ENCODE measurements around the gene MFSD2B.

DNA sequence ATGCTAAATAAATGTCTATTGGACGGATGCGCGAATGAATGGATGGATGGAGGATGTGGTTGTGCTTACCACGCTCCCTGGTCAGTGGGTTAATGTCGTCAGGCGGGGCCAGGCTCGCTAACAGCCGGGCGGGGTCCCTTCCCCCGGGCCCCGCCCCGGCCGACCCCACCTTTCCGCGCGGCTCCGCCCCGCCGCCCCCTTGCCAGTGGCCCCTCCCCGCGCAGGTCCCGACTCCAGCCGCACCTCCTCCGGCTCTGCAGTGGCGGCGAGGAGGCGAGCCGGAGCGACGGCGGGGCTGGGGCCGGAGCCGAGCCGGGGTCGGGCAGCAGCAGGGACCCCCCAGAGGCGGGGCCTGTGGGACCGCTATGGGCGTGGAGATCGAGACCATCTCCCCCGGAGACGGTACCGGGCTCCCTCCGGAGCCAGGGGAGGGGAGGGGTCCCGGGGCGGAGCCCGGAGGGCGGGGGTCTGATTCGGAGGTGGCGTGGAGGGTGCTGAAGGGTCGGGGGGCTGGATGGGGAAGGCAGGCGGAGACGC is 39.7 kb downstream of the MFSD2B start, which contains the start of gene FKBP1B:
- TF ChIP-seq, protein P1, sequence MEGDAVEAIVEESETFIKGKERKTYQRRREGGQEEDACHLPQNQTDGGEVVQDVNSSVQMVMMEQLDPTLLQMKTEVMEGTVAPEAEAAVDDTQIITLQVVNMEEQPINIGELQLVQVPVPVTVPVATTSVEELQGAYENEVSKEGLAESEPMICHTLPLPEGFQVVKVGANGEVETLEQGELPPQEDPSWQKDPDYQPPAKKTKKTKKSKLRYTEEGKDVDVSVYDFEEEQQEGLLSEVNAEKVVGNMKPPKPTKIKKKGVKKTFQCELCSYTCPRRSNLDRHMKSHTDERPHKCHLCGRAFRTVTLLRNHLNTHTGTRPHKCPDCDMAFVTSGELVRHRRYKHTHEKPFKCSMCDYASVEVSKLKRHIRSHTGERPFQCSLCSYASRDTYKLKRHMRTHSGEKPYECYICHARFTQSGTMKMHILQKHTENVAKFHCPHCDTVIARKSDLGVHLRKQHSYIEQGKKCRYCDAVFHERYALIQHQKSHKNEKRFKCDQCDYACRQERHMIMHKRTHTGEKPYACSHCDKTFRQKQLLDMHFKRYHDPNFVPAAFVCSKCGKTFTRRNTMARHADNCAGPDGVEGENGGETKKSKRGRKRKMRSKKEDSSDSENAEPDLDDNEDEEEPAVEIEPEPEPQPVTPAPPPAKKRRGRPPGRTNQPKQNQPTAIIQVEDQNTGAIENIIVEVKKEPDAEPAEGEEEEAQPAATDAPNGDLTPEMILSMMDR (IDR thresholded peaks at IDR 0.05): no peak
- TF ChIP-seq POLR2AphosphoS5 (IDR thresholded peaks at IDR 0.05): no peak
- no peak for TF ChIP-seq POLR2A (IDR thresholded peaks at IDR 0.05)

All from gastroesophageal sphincter (tissue), 3 donors.